H1 (cell line): ENCODE measurements around the gene ALOX15B. TPM values are rescaled to one million over a fixed set of nuclear protein-coding genes. Genes with fewer than 3 reads are reported as not detected.

Experiments
- CHD1 ChIP-seq: IDR thresholded peaks from 2 replicates; pipeline ENCODE4 v1.6.1; 2012; ENCODE audit warnings: low read depth, low read length, improper control_type of control experiment
- EZH2 ChIP-seq: fragments of 200-600 bp; sonication (generic); IDR thresholded peaks from 2 replicates; pipeline ENCODE4 v1.7.1; 2012; ENCODE audit warnings: low read depth, mild to moderate bottlenecking, moderate library complexity, low read length, inconsistent platforms; ENCODE audit not compliant: severe bottlenecking
- HDAC6 ChIP-seq: IDR thresholded peaks from one replicate; pipeline ENCODE4 v1.7.1; 2012; ENCODE audit warnings: low read depth, mild to moderate bottlenecking, inconsistent platforms, low read length, moderate library complexity
- MAX ChIP-seq: IDR thresholded peaks from 2 replicates; pipeline ENCODE4 v1.6.1; 2012; ENCODE audit warnings: inconsistent platforms
- polyA plus RNA-seq, 7 experiments: library from polyadenylated mRNA; depleted of rRNA in 3 of 7; stranded (reverse) in 5 of 7; unstranded in 2 of 7; fragments of >200 nt in 5 of 7; fragments of 200-250 nt in 2 of 7; gene quantifications; 1 replicate in 5 of 7; 2 replicates in 1 of 7; 4 replicates in 1 of 7; pipeline versions ENCODE4 v1.2.1 to v1.2.3, GENCODE V29; 2011 to 2013; ENCODE audit warnings: missing spikeins in 2 of 7, mixed read lengths in 2 of 7
- total RNA-seq: library from RNA; stranded (reverse); fragmentation: NEBNext Ultra II Directional; extraction: Animal tissue kit (Norgen Biotek cat#: 25700); gene quantifications from 2 replicates; pipeline ENCODE4 v1.2.1, GENCODE V29; 2021

Gene ALOX15B
- total and polyA plus RNA-seq, 2 of the 8 experiments (the other 6 are each of a cell fraction or from before 2014, with no cell fraction given): 0.63 to 0.91 TPM

- TF ChIP-seq MAX: peak; percentile 91
- no peak for TF ChIP-seq CHD1
- TF ChIP-seq EZH2: peak; percentile 85
- TF ChIP-seq HDAC6: no peak
- TF ChIP-seq, all 59 proteins: peak for 6
These were observed 34.0 kb downstream of the ALOX15B start (continued) for GRCh38 chr17:8072729-8073461.
